NB4 (cell line): ENCODE measurements around the gene ZDHHC3.

Experiments
- CTCF ChIP-seq: IDR thresholded peaks from one replicate; pipeline ENCODE4 v1.5.1; 2012; ENCODE audit warnings: low read depth, low read length
- MYC ChIP-seq: IDR thresholded peaks from 2 replicates; pipeline ENCODE4 v1.6.1; 2011; ENCODE audit warnings: low read depth, low read length

DNA sequence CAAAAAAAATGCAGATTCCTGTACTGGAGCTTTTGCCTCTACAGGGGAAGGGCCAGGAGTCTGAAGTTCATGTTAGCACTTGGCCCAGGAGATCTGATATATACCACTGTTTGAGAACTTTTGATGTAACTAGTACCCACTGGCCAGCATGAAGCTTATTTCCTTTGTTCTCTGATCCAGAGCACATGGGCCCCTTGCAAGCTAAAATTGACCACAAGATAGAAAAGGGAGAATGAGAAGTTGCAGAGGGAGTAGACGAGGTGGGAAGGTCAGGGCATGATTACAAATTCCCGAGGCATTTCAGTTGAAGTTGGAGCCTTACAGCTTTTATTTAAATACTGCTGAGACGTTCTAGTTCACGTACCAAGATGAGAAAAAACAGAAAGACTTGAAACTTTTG lies 73.3 kb downstream of the ZDHHC3 start:
- no peak for TF ChIP-seq MYC
- no peak for TF ChIP-seq CTCF
